Esophagus muscularis mucosa (tissue), 4 donors: ENCODE measurements around the gene SLC2A8. TPM values are rescaled to one million over a fixed set of nuclear protein-coding genes. Genes with fewer than 3 reads are reported as not detected.

Experiments used
- DNase-seq: peaks from one replicate; pipeline ENCODE4 v3.0.0-alpha.2; 2017; ENCODE audit errors: extremely low spot score
- H3K27ac ChIP-seq, 4 donors: fragments of 200-600 bp; sonication (generic); replicated peaks in 1 of 4; 1 replicate in 3 of 4; 2 replicates in 1 of 4; pipeline ENCODE4 v1.5.1; 2016 to 2019; ENCODE audit warnings: mild to moderate bottlenecking in 1 of 4
- H3K27me3 ChIP-seq, 4 donors: fragments of 200-600 bp; sonication (generic); one replicate each; pipeline versions ENCODE4 v1.5.1 to v1.6.0; 2016 to 2019
- H3K36me3 ChIP-seq, 4 donors: fragments of 200-600 bp; sonication (generic); one replicate each; pipeline ENCODE4 v1.5.1; 2016 to 2019
- H3K4me1 ChIP-seq, 4 donors: fragments of 200-600 bp; sonication (generic); one replicate each; pipeline ENCODE4 v1.5.1; 2016 to 2019
- H3K4me3 ChIP-seq, 4 donors: fragments of 200-600 bp; sonication (generic); 1 replicate in 2 of 4; 2 replicates in 2 of 4; pipeline ENCODE4 v1.5.1; 2016 to 2019; ENCODE audit warnings: mild to moderate bottlenecking in 4 of 4, moderate library complexity in 1 of 4
- H3K9me3 ChIP-seq, 4 donors: fragments of 200-600 bp; sonication (generic); 1 replicate in 3 of 4; 2 replicates in 1 of 4; pipeline ENCODE4 v1.5.1; 2016 to 2019
- CTCF ChIP-seq, 3 experiments: fragments of 200-600 bp in 2 of 3; fragments of 450-650 bp in 1 of 3; sonication (generic) in 2 of 3; IDR thresholded peaks; one replicate each; pipeline ENCODE4 v1.5.1; 2017 to 2019; ENCODE audit warnings: antibody characterized with exemption in 3 of 3, mild to moderate bottlenecking in 2 of 3, moderate library complexity in 1 of 3
- EP300 ChIP-seq: sonication (generic); formaldehyde crosslinking; IDR thresholded peaks from one replicate; pipeline ENCODE4 v1.6.1; 2017; ENCODE audit warnings: antibody characterized with exemption
- POLR2A ChIP-seq: fragments of 450-650 bp; IDR thresholded peaks from one replicate; pipeline ENCODE4 v1.6.1; 2017; ENCODE audit warnings: antibody characterized with exemption, moderate library complexity, mild to moderate bottlenecking, low read depth
- POLR2AphosphoS5 ChIP-seq, 2 donors: sonication (generic); formaldehyde crosslinking; IDR thresholded peaks; one replicate each; pipeline ENCODE4 v1.6.1; 2017; ENCODE audit warnings: antibody characterized with exemption in 2 of 2
- WGBS: methylation state at CpG from one replicate; pipeline ENCODE4 v1.1.5; 2018; 5-methylcytosine and 5-hydroxymethylcytosine counted together
- intact Hi-C: fragments of 100-400 bp; cut with DNase I; formaldehyde crosslinking; loops from one replicate; pipeline ENCODE4 v1.15.1; 2023
- total RNA-seq, 4 donors: library from RNA; depleted of rRNA; stranded (reverse); fragments of >200 nt; gene quantifications; one replicate each; pipeline versions ENCODE4 v1.1.0 to v1.2.1, GENCODE V29; 2016

Gene SLC2A8
- total RNA-seq, 4 donors from 2014 or later = 27.0 to 34.5 (median 31.7) TPM

GRCh38 chr9:127365461-127365860 lies 31.5 kb upstream of the SLC2A8 start:
- WGBS = 95% methylated on average over 8 of the region's 10 CpGs
- Histone ChIP-seq H3K9me3 (no peaks in the 10 kb centered on the region), H3K27ac (no peak overlapping the region), H3K4me1 (no peaks in the 10 kb centered on the region), H3K4me3 (no peak overlapping the region), H3K36me3 (peaks cover 5 to 56% (median 22%) of the 10 kb centered on the region in 4 donors), H3K27me3 (no peaks in the 10 kb centered on the region)
- intact Hi-C loops = no loop called here
- no peak for DNase-seq
- TF ChIP-seq EP300 (no peak), POLR2AphosphoS5 (IDR thresholded peaks at IDR 0.05) (no peak), POLR2A (no peak), CTCF (IDR thresholded peaks at IDR 0.05) (no peak)

- DNase-seq = no peak
- H3K36me3 ChIP-seq = peaks cover 5 to 60% (median 22%) of the 10 kb centered on the region in 4 donors
Measured at GRCh38 chr9:127366594-127366993, 30.4 kb upstream of the SLC2A8 start.

GRCh38 chr9:127368852-127369402 lies 28.0 kb upstream of the SLC2A8 start:
- intact Hi-C loops = no loop called here
- Histone ChIP-seq H3K9me3 (no peaks in the 10 kb centered on the region), H3K27ac (no peak overlapping the region), H3K4me1 (no peaks in the 10 kb centered on the region), H3K27me3 (no peaks in the 10 kb centered on the region), H3K36me3 (peaks cover 5 to 43% (median 14%) of the 10 kb centered on the region in 4 donors), H3K4me3 (no peak overlapping the region)
- WGBS = 54% methylated on average over 6 of the region's 6 CpGs
- DNase-seq = no peak
- TF ChIP-seq CTCF (IDR thresholded peaks at IDR 0.05) (no peak), EP300 (no peak), POLR2AphosphoS5 (IDR thresholded peaks at IDR 0.05) (no peak), POLR2A (no peak)

More at GRCh38 chr9:127366594-127366993, 30.4 kb upstream of the SLC2A8 start:
- H3K9me3 ChIP-seq = no peaks in the 10 kb centered on the region
- intact Hi-C loops = no loop called here
- WGBS = 86% methylated on average over 7 of the region's 7 CpGs
- no peaks in the 10 kb centered on the region for H3K4me1 ChIP-seq
- H3K27ac ChIP-seq = no peak overlapping the region
- TF ChIP-seq CTCF (IDR thresholded peaks at IDR 0.05) (no peak), POLR2AphosphoS5 (IDR thresholded peaks at IDR 0.05) (no peak), POLR2A (no peak), EP300 (no peak)
- no peaks in the 10 kb centered on the region for H3K27me3 ChIP-seq
- no peak overlapping the region for H3K4me3 ChIP-seq

GRCh38 chr9:127369428-127369827 lies 27.5 kb upstream of the SLC2A8 start:
- intact Hi-C loops = no loop called here

More at GRCh38 chr9:127369428-127369827, 27.5 kb upstream of the SLC2A8 start:
- no peaks in the 10 kb centered on the region for H3K9me3 ChIP-seq
- H3K4me3 ChIP-seq = no peak overlapping the region
- H3K4me1 ChIP-seq = no peaks in the 10 kb centered on the region
- DNase-seq = no peak
- H3K36me3 ChIP-seq = peaks cover 5 to 38% (median 12%) of the 10 kb centered on the region in 4 donors
- H3K27me3 ChIP-seq = no peaks in the 10 kb centered on the region
- TF ChIP-seq EP300 (no peak), POLR2A (no peak), POLR2AphosphoS5 (IDR thresholded peaks at IDR 0.05) (no peak), CTCF (IDR thresholded peaks at IDR 0.05) (no peak)
- no peak overlapping the region for H3K27ac ChIP-seq
- 92% methylated on average over 8 of the region's 8 CpGs for WGBS
